H9 (cell line): ENCODE measurements around the gene MARS2. TPM values are rescaled to one million over a fixed set of nuclear protein-coding genes. Genes with fewer than 3 reads are reported as not detected.

Experiments used
- DNase-seq: peaks from one replicate; pipeline ENCODE4 v3.0.0-alpha.2; 2017
- H2AFZ ChIP-seq: one replicate; pipeline ENCODE4 v1.6.1; 2013; ENCODE audit warnings: mild to moderate bottlenecking, low read length, control low read depth, moderate library complexity
- H2AK5ac ChIP-seq: 2 replicates; pipeline ENCODE4 v1.6.1; 2013; ENCODE audit warnings: low read length, control low read depth, mixed read lengths; ENCODE audit not compliant: insufficient read length
- H2BK120ac ChIP-seq: one replicate; pipeline ENCODE4 v1.6.1; 2013; ENCODE audit warnings: low read depth, mild to moderate bottlenecking, low read length, control low read depth, inconsistent platforms; ENCODE audit not compliant: poor library complexity, severe bottlenecking
- H2BK12ac ChIP-seq: 2 replicates; pipeline ENCODE4 v1.6.1; 2013; ENCODE audit warnings: low read length, control low read depth, mixed read lengths, low read depth; ENCODE audit not compliant: insufficient read length
- H2BK15ac ChIP-seq: 2 replicates; pipeline ENCODE4 v1.6.1; 2013; ENCODE audit warnings: low read depth, low read length, control low read depth
- H2BK20ac ChIP-seq: one replicate; pipeline ENCODE4 v1.6.1; 2013; ENCODE audit warnings: low read depth, mild to moderate bottlenecking, low read length, control low read depth, inconsistent platforms; ENCODE audit not compliant: poor library complexity, severe bottlenecking
- H2BK5ac ChIP-seq: 2 replicates; pipeline ENCODE4 v1.6.1; 2013; ENCODE audit warnings: low read length, control low read depth, mixed read lengths; ENCODE audit not compliant: insufficient read length
- H3K14ac ChIP-seq: 2 replicates; pipeline ENCODE4 v1.6.1; 2013; ENCODE audit warnings: low read length, control low read depth; ENCODE audit not compliant: insufficient read depth
- H3K18ac ChIP-seq: 2 replicates; pipeline ENCODE4 v1.6.1; 2013; ENCODE audit warnings: low read depth, mild to moderate bottlenecking, mixed read lengths, low read length, control low read depth; ENCODE audit not compliant: insufficient read length
- H3K23ac ChIP-seq: 2 replicates; pipeline ENCODE4 v1.6.1; 2013; ENCODE audit warnings: low read length, control low read depth, mixed read lengths, low read depth; ENCODE audit not compliant: insufficient read length
- H3K23me2 ChIP-seq: 2 replicates; pipeline ENCODE4 v1.6.1; 2013; ENCODE audit warnings: low read depth, mild to moderate bottlenecking, mixed read lengths, low read length, control low read depth; ENCODE audit not compliant: insufficient read length, poor library complexity, severe bottlenecking
- H3K27ac ChIP-seq: 2 replicates; pipeline ENCODE4 v1.5.1; 2013; ENCODE audit warnings: low read length, control low read depth, mixed read lengths, low read depth; ENCODE audit not compliant: insufficient read length
- H3K27me3 ChIP-seq: 2 replicates; pipeline ENCODE4 v1.6.1; 2013; ENCODE audit warnings: low read length, control low read depth, inconsistent platforms; ENCODE audit not compliant: insufficient read depth
- H3K4ac ChIP-seq: 2 replicates; pipeline ENCODE4 v1.6.1; 2013; ENCODE audit warnings: low read depth, mild to moderate bottlenecking, control low read depth, inconsistent platforms, low read length, moderate library complexity
- H3K4me1 ChIP-seq: 2 replicates; pipeline ENCODE4 v1.6.1; 2013; ENCODE audit warnings: low read length, control low read depth, inconsistent platforms; ENCODE audit not compliant: insufficient read depth
- H3K4me2 ChIP-seq: 2 replicates; pipeline ENCODE4 v1.6.1; 2013; ENCODE audit warnings: low read length, control low read depth, mixed read lengths; ENCODE audit not compliant: insufficient read length, insufficient read depth
- H3K56ac ChIP-seq: 2 replicates; pipeline ENCODE4 v1.6.1; 2013; ENCODE audit warnings: low read depth, mild to moderate bottlenecking, mixed read lengths, low read length, control low read depth; ENCODE audit not compliant: insufficient read length
- H3K79me1 ChIP-seq: 2 replicates; pipeline ENCODE4 v1.6.1; 2013; ENCODE audit warnings: low read depth, mild to moderate bottlenecking, moderate library complexity, low read length, control low read depth, inconsistent platforms; ENCODE audit not compliant: insufficient read depth, poor library complexity, severe bottlenecking
- H3K79me2 ChIP-seq: 2 replicates; pipeline ENCODE4 v1.6.1; 2013; ENCODE audit warnings: low read length, control low read depth, inconsistent platforms; ENCODE audit not compliant: insufficient read depth
- H3K9ac ChIP-seq: 2 replicates; pipeline ENCODE4 v1.6.1; 2013; ENCODE audit warnings: low read length, control low read depth, mixed read lengths; ENCODE audit not compliant: insufficient read length; ENCODE audit errors: extremely low read depth
- H3K9me3 ChIP-seq: one replicate; pipeline ENCODE4 v1.6.1; 2013; ENCODE audit warnings: low read depth, low read length, inconsistent platforms; ENCODE audit not compliant: control insufficient read depth
- H3T11ph ChIP-seq: one replicate; pipeline ENCODE4 v1.6.1; 2013; ENCODE audit warnings: mild to moderate bottlenecking, low read length, control low read depth, inconsistent platforms
- H4K20me1 ChIP-seq: one replicate; pipeline ENCODE4 v1.6.1; 2013; ENCODE audit not compliant: control insufficient read depth, insufficient read length, insufficient read depth
- H4K5ac ChIP-seq: 2 replicates; pipeline ENCODE4 v1.6.1; 2013; ENCODE audit warnings: low read depth, mild to moderate bottlenecking, mixed read lengths, low read length, control low read depth; ENCODE audit not compliant: insufficient read length
- H4K8ac ChIP-seq: replicated peaks from 2 replicates; pipeline ENCODE4 v1.6.1; 2013; ENCODE audit warnings: low read length, control low read depth, mixed read lengths, low read depth; ENCODE audit not compliant: insufficient read length
- H4K91ac ChIP-seq: 2 replicates; pipeline ENCODE4 v1.6.1; 2013; ENCODE audit warnings: low read depth, mild to moderate bottlenecking, moderate library complexity, mixed read lengths, low read length, control low read depth; ENCODE audit not compliant: insufficient read length
- H3K27ac Mint-ChIP-seq, 3 experiments: 2 replicates in 2 of 3; 3 replicates in 1 of 3; pipeline ENCODE4 v1.8.0; 2020 to 2021; ENCODE audit warnings: mixed read lengths in 3 of 3, mild to moderate bottlenecking in 1 of 3, moderate library complexity in 1 of 3
- H3K27me3 Mint-ChIP-seq: 2 replicates; pipeline ENCODE4 v1.8.0; 2021; ENCODE audit warnings: low read depth, mild to moderate bottlenecking, moderate library complexity, mixed read lengths
- H3K36me3 Mint-ChIP-seq, 3 experiments: 2 replicates in 2 of 3; 3 replicates in 1 of 3; pipeline ENCODE4 v1.8.0; 2020 to 2021; ENCODE audit warnings: low read depth in 3 of 3, mixed read lengths in 3 of 3; ENCODE audit not compliant: insufficient read depth in 1 of 3
- H3K4me1 Mint-ChIP-seq, 2 experiments: 2 replicates each; pipeline ENCODE4 v1.8.0; 2020; ENCODE audit warnings: mixed read lengths in 2 of 2
- H3K4me3 Mint-ChIP-seq, 2 experiments: 2 replicates in 1 of 2; 3 replicates in 1 of 2; pipeline ENCODE4 v1.8.0; 2020 to 2021; ENCODE audit warnings: mild to moderate bottlenecking in 2 of 2, mixed read lengths in 2 of 2, moderate library complexity in 1 of 2
- H3K9me3 Mint-ChIP-seq, 2 experiments: 2 replicates in 1 of 2; 3 replicates in 1 of 2; pipeline ENCODE4 v1.8.0; 2020; ENCODE audit warnings: mild to moderate bottlenecking in 2 of 2, mixed read lengths in 2 of 2, moderate library complexity in 1 of 2
- WGBS: extraction: QIAGEN DNeasy Blood & Tissue Kit; methylation state at CpG from one replicate; pipeline ENCODE4 v1.1.7; 2013; ENCODE audit warnings: missing lambda C conversion rate, low lambda C conversion rate, mixed read lengths; ENCODE audit not compliant: insufficient read length; ENCODE audit errors: extremely low coverage; 5-methylcytosine and 5-hydroxymethylcytosine counted together
- total RNA-seq: library from RNA; stranded (reverse); gene quantifications from 2 replicates; pipeline ENCODE4 v1.2.1, GENCODE V29; 2021
- TF ChIP-seq, protein P1 (sequence below): fragments of 200-600 bp; sonication (generic); conservative IDR thresholded peaks from 3 replicates; pipeline ENCODE4 v1.8.0; 2021; ENCODE audit warnings: antibody characterized with exemption, mild to moderate bottlenecking

MARS2 gene
- total RNA-seq, 1 experiment from 2014 or later = 21.0 TPM

DNA sequence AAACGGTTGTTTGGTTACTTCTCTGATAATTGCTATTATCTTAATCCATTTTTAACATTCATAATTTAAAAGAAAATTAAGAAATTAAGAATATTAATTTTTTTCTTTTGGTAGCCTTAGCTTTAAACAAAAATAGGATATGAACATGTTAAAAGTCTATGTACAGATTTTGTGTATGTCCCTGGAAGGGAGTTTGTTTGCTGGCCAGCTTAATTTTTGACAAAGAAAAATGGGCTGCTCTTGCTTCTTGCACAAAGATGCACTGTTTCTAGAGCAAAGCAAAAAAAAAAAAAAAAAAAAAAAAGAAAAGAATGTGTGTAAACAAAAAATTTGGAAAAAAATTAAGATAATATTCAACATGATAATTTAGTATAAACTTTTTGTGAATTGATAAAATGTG, 31.1 kb upstream of the MARS2 start:
- no peaks in the 10 kb centered on the region for H3K79me1 ChIP-seq
- H3K23ac ChIP-seq = no peak overlapping the region
- Mint-ChIP-seq H3K27me3 (no peaks in the 10 kb centered on the region), H3K4me3 (no peak overlapping the region), H3K9me3 (no peaks in the 10 kb centered on the region), H3K36me3 (peaks cover 0 to under 1% (median 0%) of the 10 kb centered on the region in 3 experiments; a peak in 2 of 7 replicates), H3K27ac (no peak overlapping the region), H3K4me1 (peaks cover 33 to 35% of the 10 kb centered on the region in 2 experiments)
- H2BK20ac ChIP-seq = no peak overlapping the region
- H3K9ac ChIP-seq = no peak overlapping the region
- no peaks in the 10 kb centered on the region for H3K79me2 ChIP-seq
- no peak overlapping the region for H3K18ac ChIP-seq
- H4K8ac ChIP-seq = no peak overlapping the region
- H2BK12ac ChIP-seq = no peak overlapping the region
- no peaks in the 10 kb centered on the region for H3K9me3 ChIP-seq
- no peak overlapping the region for H4K91ac ChIP-seq
- H3K14ac ChIP-seq = no peak overlapping the region
- no peaks in the 10 kb centered on the region; the same call in 1 of the 2 replicates for H3K4me1 ChIP-seq
- H3K4ac ChIP-seq = no peak overlapping the region
- no peak overlapping the region for H3K56ac ChIP-seq
- H4K20me1 ChIP-seq = no peaks in the 10 kb centered on the region
- no CpG with 5 or more reads among the region's 1 CpG for WGBS
- no peak overlapping the region for H3K27ac ChIP-seq
- H2BK120ac ChIP-seq = no peak overlapping the region
- no peak overlapping the region for H2AFZ ChIP-seq
- no peak overlapping the region for H3K4me2 ChIP-seq
- no peak overlapping the region for H4K5ac ChIP-seq
- TF ChIP-seq, protein P1, sequence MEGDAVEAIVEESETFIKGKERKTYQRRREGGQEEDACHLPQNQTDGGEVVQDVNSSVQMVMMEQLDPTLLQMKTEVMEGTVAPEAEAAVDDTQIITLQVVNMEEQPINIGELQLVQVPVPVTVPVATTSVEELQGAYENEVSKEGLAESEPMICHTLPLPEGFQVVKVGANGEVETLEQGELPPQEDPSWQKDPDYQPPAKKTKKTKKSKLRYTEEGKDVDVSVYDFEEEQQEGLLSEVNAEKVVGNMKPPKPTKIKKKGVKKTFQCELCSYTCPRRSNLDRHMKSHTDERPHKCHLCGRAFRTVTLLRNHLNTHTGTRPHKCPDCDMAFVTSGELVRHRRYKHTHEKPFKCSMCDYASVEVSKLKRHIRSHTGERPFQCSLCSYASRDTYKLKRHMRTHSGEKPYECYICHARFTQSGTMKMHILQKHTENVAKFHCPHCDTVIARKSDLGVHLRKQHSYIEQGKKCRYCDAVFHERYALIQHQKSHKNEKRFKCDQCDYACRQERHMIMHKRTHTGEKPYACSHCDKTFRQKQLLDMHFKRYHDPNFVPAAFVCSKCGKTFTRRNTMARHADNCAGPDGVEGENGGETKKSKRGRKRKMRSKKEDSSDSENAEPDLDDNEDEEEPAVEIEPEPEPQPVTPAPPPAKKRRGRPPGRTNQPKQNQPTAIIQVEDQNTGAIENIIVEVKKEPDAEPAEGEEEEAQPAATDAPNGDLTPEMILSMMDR = no peak
- no peak for DNase-seq
- H3K23me2 ChIP-seq = peaks cover 3% of the 10 kb centered on the region
- H3K27me3 ChIP-seq = no peaks in the 10 kb centered on the region
- H2AK5ac ChIP-seq = no peak overlapping the region
- no peak overlapping the region for H2BK5ac ChIP-seq
- no peak overlapping the region for H2BK15ac ChIP-seq
- H3T11ph ChIP-seq = no peak overlapping the region
